HG02678 (cell line): ENCODE data around the gene GALNT10.
A peak's percentile ranks its signal among the peaks of the same experiment; 100 is the strongest.

ENCODE experiments used
- ATAC-seq: cut with Tn5 transposase; IDR thresholded peaks from one replicate; pipeline ENCODE4 v1.9.1; 2021; ENCODE audit warnings: mild to moderate bottlenecking, moderate library complexity; ENCODE audit not compliant: unreplicated experiment

GALNT10 gene

DNA sequence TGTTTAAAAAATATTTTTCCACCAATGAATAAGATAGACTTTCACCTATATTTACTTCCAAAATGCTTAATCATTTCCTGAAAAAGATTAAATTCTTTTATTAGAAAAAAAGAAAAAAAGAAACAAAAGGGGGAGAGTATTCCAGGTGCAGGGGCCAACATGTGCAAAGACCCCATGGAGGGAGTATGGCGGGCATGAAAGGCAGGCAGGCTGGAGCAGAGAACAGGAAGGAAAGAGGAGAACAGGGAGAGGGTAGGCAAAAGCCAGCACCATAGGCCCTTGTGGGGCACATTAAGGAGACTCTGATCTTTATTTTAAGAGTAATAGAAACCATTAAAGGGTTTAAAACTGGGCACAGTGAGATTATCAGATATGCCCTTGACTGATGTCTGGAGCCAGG lies 238.8 kb downstream of the GALNT10 start:
- no peak for ATAC-seq

DNA sequence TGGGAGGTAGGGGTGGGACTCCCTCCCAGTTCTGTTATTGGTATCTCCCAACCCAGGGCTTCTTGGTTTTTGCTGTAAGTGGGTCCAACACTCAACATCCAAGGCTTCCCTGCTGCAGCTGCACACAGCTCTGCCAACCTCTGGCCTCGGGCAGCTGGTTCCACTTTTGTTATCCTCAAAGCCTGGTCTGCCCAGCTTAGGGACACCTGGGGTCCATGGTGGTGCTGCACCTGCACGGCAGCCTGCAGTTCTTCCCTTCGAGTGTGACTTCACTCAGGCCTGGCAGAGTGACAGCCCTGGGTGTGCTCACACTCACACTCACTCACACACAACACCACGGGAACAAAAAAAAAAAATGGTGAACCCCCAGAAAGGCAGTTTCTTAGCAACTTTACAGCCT lies 239.9 kb downstream of the GALNT10 start:
- no peak for ATAC-seq

DNA sequence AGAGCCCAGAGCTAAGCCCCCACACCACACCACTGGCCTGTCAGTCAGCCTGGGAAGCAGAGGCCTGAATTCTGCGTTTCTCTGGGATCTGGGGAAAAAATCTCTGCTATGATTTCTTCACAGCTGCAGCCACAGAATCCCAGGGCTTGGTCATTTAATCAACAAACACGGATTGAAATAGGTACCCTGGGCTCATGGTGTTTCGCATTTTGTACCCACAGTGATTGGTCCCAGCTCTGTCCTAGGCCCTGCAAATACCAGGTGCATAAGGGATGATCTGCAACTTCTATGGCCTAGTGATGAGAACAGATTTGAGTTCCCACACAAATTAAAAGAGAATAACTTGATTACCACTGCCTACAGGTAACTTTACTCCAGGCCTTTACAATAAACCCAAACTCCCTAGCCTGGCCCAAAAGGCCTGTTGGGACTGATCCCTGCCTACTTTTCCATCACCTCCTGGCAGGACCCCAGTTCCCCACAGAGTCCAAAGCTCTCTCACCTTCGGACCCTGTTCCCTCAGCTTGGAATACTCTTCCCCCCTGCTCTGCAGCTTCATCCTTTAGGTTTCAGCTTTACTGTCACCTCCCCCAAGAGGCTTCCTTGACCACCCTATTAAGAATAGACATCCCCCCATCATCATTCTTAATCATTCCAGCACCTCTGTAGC lies 240.6 kb downstream of the GALNT10 start:
- no peak for ATAC-seq

DNA sequence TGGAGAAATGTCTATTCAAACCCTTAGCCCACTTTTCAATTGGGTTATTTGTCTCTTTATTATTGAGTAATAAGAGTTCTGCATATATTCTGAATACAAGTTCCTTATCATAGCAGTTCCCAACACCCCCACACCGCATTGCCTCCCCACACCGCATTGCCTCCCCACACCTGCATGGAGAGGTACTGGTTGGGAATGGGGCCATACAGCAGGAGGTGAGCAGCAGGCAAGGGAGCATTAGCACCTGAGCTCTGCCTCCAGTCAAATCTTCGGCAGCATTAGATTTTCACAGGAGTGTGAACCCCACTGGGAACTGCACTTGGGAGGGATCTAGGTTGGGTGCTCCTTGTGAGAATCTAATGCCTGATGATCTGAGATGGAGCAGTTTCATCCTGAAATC lies 244.7 kb downstream of the GALNT10 start:
- no peak for ATAC-seq

DNA sequence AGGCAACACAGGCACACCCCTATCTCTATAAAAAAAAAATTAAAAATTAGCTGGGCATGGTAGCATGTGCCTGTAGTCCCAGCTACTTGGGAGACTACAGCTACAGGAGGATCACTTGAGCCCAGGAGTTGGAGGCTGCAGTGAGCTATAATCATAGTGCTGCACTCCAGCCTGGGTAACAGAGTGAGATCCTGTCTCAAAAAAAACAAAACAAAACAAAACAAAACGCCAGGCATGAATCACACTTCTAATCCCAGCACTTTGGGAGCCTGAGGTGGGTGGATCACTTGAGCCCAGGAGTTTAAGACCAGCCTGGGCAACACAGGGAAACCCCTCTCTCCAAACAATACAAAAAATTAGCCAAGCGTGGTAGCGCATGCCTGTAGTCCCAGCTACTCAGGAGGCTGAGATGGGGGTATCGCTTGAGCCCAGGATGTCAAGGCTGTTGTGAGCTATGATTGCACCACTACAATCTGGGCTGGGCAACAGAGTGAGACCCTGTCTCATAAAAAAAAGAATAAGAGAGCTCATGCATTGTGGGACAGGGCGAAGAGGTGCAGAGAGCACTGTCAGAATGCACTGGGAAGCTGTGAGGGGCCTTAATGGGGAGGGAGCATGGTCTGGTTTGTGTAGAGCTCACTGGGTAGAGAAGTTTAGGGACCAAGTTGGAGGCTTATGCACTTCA lies 246.9 kb downstream of the GALNT10 start:
- no peak for ATAC-seq

DNA sequence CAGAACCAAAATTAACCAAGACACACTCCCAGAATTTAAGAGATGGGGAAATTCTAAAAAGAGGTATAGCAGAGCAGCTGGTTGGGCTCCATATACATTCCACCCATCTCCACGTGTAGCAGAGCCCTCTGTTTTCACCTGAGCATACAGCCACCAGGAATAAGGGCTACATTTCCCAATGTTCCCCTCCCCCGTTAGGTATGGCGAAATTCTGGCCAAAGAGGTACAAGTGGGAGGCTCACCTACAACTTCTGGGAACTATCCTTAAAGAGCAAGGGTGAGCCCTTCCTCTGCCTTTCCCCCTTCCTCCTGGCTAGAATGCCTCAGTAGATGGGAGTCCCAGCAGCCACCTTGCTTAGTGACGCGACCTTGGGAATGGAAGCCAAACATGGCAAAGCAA lies 250.0 kb downstream of the GALNT10 start:
- ATAC-seq: no peak

DNA sequence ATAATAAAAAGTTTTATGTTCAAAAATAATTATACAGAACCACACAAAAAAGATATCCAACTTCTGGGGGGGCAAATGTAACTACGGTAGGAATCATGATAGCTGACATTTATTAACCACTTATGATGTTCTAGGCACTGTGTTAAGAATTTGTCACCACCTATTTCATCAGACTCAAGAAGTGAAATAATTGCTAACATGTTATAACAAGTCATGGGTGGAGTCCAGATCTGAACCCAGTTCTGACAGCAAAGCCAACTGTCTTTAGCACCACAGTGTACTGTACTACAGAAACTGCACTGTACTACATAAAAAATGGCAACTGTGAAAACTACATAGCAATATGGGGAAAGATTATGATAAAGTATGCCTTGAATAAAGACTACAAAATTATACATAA lies 252.3 kb downstream of the GALNT10 start:
- ATAC-seq: no peak

DNA sequence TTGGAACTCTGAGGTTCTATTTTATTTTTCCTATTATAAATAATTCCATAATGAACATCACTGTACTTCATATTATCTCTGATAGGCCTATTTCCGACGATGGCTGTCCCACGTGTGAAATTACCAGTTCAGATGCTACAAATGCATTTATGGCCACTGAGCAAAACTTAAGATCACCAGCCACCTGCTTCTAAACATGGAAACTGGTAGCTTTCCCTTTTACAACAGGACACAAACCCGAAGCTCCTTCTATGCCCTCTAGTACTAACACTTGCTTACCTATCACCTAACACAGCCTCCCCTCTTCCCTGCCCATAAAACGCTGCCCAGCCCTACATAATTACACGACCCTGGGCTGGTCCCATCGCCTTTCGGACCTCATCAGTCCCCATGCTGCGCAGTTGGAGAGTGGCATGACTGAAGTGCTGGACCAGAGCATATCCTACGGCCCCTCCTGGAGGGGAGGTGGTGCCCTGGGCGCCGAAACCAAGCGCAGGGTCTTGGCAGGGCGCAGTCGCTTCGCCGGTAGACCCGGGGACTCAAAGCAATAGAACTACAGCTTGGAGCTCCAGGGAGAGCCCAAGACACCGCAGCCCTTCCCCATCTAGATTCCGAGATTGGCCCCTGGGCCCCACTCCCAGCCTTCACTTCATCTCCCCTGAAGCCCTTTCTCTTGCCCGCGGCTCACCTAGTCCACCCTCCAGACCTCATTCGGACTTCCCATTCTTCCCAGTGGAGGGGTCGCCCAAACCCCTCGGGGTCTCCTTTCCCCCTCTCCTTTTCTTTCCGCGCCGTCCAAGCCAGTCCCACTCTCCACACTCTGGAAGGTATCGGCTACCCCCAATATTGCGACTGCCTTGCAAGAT lies 254.3 kb downstream of the GALNT10 start:
- no peak for ATAC-seq

DNA sequence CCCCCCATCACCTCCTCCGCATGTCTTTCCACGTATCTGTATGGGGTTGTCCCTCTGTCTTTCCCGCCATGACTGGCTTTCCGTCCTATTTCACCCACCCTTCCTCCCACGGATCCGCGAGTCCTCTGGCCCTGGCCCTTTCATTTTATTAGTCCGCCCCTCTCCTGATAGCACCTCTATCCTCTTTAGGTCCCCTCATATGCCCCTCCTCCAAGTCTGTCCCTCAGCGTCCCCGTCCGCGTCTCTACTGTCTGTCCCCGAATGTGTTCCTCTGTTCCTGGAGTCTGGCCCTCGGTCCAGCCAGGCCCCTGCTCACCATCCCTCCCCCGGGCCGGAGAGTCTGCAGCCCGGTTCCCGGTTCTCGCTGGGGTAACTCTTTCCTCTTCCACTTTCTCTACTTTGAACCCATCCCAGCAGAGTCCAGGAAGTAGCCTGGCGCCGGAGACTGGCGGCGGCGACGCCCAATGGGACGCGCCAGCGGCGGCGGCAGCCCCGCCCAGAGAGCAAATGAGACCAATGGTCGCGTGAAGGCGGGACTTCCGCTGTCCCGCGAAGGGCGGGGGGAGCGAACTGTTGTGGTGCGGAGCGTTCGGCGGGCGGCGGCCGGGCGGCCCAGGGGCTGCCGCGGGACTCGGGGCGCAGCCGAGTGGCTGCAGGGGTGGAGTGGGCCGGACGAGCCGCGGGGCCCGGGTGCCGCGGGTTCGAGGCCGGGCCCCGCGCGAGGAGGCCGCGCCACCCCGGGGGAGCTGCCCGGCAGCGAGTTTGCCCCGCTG lies 255.1 kb downstream of the GALNT10 start, which contains the start of gene SAP30L:
SAP30L (plus strand) TSS at position 576 of the 773 bp plus-strand sequence. CDS start 608 bp downstream, outside the sequence.
- ATAC-seq: peak; percentile 93

DNA sequence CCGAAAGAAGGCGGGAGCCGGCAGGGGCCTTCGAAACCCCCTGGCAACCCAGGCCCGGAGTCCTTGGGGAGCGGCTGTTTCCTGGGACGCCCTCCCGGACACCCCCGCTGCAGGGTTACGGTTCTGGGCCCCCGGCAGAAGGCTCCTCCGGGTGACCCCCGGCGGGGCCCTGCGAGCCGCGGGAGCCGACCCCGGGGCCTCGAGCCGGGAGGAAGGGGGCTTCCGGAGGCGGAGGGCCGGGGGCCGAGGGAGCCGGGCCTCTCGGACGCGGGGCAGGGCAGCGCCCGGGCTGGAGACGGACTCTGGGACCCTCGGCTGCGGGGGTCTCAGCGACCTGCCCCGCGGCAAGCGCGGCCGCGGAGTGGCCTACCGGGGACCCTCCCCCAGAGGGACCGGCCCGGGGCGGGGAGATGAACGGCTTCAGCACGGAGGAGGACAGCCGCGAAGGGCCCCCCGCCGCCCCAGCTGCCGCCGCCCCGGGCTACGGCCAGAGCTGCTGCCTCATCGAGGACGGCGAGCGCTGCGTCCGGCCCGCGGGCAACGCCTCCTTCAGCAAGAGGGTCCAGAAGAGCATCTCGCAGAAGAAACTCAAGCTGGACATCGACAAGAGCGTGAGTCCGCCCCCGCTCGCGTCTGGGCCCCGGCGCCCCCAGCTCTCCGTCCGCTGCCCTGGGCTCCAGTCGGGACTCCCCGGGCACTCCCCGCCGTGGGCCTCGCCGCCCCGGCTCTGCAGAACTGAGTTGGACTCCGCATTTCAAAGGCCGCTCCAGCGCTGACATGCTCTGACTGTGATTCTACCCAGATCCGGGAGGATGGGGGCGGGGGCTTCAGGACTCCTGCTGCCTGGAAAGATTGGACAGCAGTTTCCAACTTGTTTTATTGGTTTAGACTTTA lies 255.9 kb downstream of the GALNT10 start:
- ATAC-seq: peak; percentile 18

DNA sequence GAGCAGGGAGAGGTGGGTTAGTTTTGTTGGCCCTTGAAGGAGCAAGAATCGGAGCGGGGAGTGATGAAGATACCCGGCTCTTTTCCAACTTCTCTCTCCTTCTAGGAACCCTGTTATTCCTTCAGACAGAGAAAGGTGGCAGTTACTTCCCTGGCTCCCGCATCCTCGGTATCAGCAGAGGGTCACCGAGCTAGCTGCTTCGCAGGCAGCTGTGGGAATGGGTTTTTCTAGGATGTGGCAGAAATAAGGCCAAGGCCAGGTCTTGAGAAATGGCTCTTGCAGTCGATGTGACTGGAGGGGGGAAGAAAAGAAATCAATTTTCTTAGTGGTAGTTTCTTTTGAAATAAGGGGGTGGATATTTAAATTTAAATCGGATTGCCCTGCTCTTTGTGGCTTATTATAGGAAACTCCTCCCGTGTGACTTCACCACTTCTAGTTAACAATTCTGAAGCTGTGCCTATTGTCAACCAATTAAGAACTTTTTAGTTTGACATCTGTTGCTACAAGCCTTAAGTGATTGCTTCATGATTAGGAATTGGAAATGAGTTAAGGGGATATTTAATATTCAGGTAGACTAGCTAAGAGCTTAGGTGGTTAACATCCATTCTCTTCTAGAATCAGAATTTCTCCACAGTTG lies 256.7 kb downstream of the GALNT10 start:
- no peak for ATAC-seq

DNA sequence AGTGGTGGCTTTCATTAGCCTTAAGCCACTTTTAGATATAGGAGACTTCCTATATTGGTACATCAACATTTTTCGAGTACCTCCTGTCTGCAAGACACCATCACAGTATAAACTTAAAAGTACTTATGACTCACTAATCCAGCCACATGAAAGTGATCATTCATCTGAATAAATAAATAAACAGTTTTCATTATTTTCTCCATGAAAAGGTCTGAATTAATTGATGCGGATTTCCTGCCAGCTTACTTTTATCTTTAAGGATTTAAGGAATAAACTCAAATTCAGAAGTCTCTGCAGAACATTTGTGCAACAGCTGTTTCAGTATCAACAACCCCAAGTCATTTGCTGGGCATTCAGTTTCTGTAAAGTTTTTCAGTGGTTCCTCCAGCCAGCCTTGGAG lies 259.3 kb downstream of the GALNT10 start:
- ATAC-seq: no peak

DNA sequence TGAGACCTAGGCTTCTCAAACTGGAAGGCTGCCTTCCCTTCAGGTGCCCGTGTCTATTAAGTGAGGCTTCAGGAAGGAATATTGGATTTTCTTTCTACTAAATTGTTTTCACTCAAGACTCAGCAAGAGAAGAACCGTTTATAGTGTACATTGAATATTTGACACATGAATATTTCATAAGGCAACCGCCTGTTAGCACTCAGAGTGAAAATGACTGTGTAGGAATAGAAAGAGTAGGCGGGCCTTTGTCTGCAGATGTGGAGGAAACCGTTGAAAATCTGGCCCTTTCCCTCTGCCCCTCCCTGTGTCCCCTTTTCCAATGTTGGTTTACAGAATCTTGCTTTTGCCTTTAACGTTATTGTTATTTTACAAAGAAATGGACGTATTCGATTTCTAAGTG lies 261.4 kb downstream of the GALNT10 start:
- no peak for ATAC-seq

DNA sequence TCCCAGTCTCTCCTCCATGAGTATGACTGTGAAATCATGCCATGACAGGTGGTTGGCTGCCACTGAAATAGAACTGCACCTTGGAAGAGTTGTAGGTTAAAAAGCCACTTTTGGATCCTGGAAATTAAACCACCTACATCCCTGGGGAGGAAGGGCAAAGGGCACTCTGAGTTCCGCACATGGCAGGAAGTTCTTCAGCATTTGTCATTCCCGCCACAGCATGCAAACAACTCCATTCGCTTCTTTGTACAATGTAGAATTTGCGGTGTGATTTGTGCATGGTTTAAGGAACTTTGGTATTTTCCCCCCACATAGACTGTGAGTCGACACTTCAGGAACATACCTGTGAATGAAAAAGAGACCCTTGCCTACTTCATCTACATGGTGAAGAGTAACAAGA lies 265.1 kb downstream of the GALNT10 start:
- ATAC-seq: no peak

DNA sequence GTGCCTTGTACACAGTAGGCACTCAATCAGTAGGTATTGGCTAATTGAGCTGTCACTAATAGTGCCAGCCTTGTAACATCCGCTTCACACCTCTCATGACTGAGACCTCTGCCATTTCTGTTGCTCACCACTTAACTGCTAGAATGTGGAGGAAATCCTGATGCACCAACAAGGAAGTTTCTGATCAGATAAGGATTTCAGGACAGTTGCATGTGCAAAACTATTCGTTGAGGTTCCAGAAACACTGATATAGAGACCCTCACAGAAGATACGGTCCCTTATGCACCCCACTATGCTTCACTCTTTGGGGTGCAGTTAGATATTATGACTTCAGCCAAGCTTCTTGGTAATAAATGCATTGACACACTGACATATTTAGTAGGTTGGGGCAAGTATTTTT lies 266.0 kb downstream of the GALNT10 start:
- no peak for ATAC-seq

DNA sequence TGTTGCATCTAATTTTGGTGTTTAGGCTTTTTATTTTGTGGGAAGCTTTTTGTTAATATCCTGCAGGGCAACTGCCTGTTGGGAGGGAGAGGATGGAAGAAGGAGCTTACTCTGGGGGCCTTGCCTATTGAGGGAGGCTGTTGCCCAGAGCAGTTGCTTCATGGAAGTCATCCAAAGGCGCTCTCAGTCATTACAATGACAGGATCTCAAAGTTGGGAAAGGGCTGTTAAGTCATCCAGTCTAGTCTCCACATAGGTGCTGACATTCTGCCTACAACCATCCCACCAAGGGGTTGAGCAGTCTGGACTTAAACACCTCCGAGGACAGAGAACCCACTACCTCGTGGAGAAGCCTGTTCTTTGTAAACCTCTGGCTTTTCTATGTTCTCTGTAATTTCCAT lies 268.5 kb downstream of the GALNT10 start:
- ATAC-seq: no peak

DNA sequence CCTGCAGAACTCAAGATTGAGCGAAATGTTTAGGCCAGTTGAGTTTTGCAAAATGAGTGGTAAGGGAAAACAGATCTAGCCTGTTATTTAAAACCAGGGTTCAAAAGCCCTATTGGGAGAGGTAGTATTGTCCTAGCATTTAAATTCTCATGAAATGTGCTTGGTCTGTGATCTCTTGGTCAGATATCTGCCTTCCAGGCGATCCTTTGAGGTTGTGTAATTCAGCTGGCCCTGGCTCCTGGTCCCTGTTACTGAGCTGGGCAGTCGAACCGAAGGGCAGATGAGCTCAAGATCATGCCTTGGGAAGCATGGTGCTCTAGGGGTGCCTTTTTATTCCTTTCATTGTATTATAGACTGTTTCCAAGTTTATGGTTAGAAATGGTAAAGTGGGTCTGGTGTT lies 269.6 kb downstream of the GALNT10 start:
- no peak for ATAC-seq

DNA sequence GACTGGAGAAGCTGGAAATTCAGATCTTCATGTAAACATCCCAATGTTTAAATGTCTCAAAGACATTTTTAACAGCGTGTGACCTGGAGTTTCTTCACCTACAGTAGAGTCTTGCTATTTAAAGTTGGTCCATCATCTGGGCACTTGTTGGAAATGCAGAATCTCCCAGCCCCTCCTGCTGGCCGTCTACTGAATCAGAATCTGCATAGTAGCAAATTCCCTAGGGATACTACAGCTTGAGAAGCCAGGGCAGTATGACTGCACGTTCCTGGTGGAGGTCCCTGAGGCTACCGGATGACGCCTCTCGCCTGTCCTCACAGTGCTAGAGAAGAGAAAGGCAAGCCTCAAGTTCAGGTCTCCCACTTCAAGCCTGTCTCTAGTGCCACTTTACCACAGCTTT lies 271.0 kb downstream of the GALNT10 start:
- ATAC-seq: no peak

DNA sequence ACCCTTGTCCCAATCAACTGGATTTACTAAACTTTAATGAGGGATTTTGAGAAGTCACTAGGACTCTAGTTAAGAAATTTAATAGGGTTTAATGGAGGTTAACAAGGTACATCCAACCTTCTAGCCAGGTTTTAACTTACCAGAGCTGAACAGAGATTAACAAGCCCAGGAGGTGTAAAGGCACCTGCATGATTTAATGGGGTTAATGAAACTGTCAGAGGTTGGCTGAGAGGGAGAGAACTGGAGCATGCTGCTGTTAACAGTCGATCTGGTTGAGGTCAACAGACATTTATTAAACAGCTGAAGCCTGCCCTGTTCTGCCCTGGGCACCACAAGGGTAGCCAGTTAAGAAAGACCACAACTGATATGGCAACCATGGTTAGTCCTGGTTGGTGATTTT lies 273.9 kb downstream of the GALNT10 start:
- ATAC-seq: no peak

DNA sequence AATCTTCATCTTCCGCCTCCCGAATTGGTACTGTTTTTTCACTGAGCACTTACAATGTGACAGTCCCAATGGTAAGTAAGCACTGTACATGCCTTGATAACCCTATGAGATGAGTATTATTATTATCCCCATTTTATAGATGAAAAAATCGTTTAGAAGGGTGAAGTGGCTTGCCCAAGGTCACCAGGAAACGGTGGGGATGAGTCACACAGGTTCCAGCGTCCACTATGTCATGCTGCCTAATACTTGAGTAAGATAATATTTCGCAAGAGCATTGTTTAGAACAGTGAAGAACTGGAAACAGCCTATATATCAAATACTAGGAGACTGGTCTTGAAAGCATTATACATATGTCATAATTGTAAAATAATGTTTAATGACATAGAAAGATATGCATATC lies 274.6 kb downstream of the GALNT10 start:
- ATAC-seq: no peak
